ENCODE results near the gene PTGR3.

DNA sequence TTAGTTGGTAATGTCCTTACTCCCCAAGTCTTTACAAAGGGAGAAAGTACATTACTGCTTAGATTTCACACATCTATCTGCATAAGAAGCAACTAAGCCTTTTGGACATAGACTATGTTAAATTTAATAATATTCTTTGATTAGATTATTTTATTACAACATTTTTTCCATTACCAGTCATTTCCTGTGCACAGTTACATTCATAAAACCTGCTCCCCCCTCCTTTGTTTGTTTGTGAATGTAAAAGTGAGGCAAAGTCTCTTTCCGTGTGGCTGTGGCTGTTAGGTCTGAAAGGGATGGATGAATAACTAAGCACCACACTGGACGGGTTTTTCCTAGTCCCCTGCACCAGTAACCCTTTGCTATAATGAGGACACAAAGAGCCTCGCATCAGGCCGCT, 9.6 kb downstream of the PTGR3 start:
- TF ChIP-seq CTCF (IDR thresholded peaks at IDR 0.05; ENCODE audit: low read depth, low read length) (no peak), POLR2A (IDR thresholded peaks at IDR 0.05; ENCODE audit: extremely low read depth, insufficient read length) (no peak), MYC (IDR thresholded peaks at IDR 0.05; ENCODE audit: low read depth, low read length) (no peak)
